ENCODE measurements around the gene PSMA5. TPM values are rescaled to one million over a fixed set of nuclear protein-coding genes. Genes with fewer than 3 reads are reported as not detected.

Gene PSMA5
- total RNA-seq, 2 experiments from 2014 or later: 192 to 210 TPM

GRCh38 chr1:109393617-109394233 is 32.5 kb downstream of the PSMA5 start:
- DNase-seq (no peak), ATAC-seq (no peak)
- no peak overlapping the region for H3K4me3 Mint-ChIP-seq
- no peaks in the 10 kb centered on the region for H3K9me3 Mint-ChIP-seq
- no peak overlapping the region for H3K27ac Mint-ChIP-seq
- intact Hi-C loops (cut with micrococcal nuclease): no loop called here
- ChIA-PET POLR2A (no interaction called here), CTCF (interaction anchor here (0.8 to 4.0 kb wide), 5 partner anchors 9 to 139 kb away, joined by 3 to 19 read pairs (median 4); partner anchors contain the start of gene PSRC1)
- no peaks in the 10 kb centered on the region for H3K36me3 Mint-ChIP-seq (ENCODE audit: low read depth)
- peaks cover 51% of the 10 kb centered on the region for H3K27me3 Mint-ChIP-seq
- no peak for TF ChIP-seq CTCF (IDR thresholded peaks at IDR 0.05)
- peaks cover 17% of the 10 kb centered on the region for H3K4me1 Mint-ChIP-seq (ENCODE audit: low read depth)

- Mint-ChIP-seq H3K27me3 (peaks cover 51% of the 10 kb centered on the region), H3K4me3 (no peak overlapping the region), H3K4me1 (ENCODE audit: low read depth) (peaks cover 14% of the 10 kb centered on the region), H3K27ac (no peak overlapping the region), H3K9me3 (no peaks in the 10 kb centered on the region), H3K36me3 (ENCODE audit: low read depth) (no peaks in the 10 kb centered on the region)
- no peak for DNase-seq
- ATAC-seq: no peak
- ChIA-PET POLR2A (interaction anchor here (1.0 kb wide), 1 partner anchor 13 kb away, joined by 3 read pairs; no protein-coding TSS in a partner anchor), CTCF (interaction anchor here (1.4 to 4.0 kb wide), 4 partner anchors 16 to 140 kb away, joined by 3 to 19 read pairs (median 4); partner anchors contain the start of gene PSRC1)
- no peak for TF ChIP-seq CTCF (IDR thresholded peaks at IDR 0.05)
- intact Hi-C loops (cut with micrococcal nuclease): no loop called here
These were observed 33.2 kb downstream of the PSMA5 start for GRCh38 chr1:109392788-109393616.

DNA sequence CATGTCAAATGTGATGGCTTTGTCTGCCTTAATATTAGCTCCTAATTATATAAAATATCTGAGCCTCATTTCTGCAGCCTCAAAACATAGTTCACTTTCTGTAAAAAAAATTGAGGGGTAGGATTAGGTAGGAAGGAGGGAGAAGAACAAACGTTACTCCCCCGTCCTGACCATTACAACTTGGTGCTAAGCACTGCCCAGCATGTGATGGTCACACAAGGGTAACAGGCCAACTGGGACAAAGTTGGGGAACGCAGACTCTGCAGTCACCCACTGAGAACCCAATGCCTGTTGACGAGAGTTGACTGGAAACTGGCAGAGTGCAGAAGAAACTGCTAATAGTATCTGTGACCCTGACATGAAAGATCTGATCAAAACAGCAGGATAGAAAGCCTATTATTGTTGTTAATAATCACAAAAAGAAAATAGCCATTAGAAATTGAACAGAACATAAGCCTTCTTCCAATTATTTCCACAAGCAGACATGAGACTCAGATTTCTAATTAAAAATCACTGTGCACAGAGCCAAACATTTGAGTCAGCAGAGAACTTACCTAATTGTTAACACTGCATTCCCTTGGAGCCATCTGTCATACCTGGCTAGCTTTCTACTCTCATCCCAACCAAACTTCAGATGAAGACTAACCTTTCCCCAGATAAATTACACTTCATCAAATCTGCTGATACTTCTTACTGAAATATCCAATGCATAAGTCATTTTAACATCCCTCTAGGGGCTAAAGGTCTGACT is 34.0 kb downstream of the PSMA5 start:
- ChIA-PET CTCF (interaction anchor here (1.0 to 4.0 kb wide), 7 partner anchors 15 to 153 kb away, joined by 3 to 19 read pairs (median 5); partner anchors contain the start of gene PSRC1), POLR2A (interaction anchor here (0.8 to 1.0 kb wide), 2 partner anchors 13 to 113 kb away, joined by 3 read pairs; no protein-coding TSS in a partner anchor)
- peaks cover 14% of the 10 kb centered on the region for H3K4me1 Mint-ChIP-seq (ENCODE audit: low read depth)
- TF ChIP-seq CTCF (IDR thresholded peaks at IDR 0.05): no peak
- H3K9me3 Mint-ChIP-seq: no peaks in the 10 kb centered on the region
- peaks cover 51% of the 10 kb centered on the region for H3K27me3 Mint-ChIP-seq
- ATAC-seq (no peak), DNase-seq (no peak)
- no peaks in the 10 kb centered on the region for H3K36me3 Mint-ChIP-seq (ENCODE audit: low read depth)
- intact Hi-C loops (cut with micrococcal nuclease): no loop called here
- no peak overlapping the region for H3K4me3 Mint-ChIP-seq
- H3K27ac Mint-ChIP-seq: no peak overlapping the region

- no peak overlapping the region for H3K27ac Mint-ChIP-seq
- ATAC-seq: no peak
- CTCF ChIA-PET: interaction anchor here (0.9 to 4.0 kb wide), 9 partner anchors 7 to 178 kb away, joined by 3 to 23 read pairs (median 4); partner anchors contain the start of genes PSRC1, SARS1 and SORT1
These were observed 34.6 kb downstream of the PSMA5 start for GRCh38 chr1:109391626-109392025.

More at GRCh38 chr1:109391626-109392025, 34.6 kb downstream of the PSMA5 start:
- no peaks in the 10 kb centered on the region for H3K9me3 Mint-ChIP-seq
- DNase-seq: no peak
- intact Hi-C loops (cut with micrococcal nuclease): no loop called here
- peaks cover 46% of the 10 kb centered on the region for H3K27me3 Mint-ChIP-seq
- POLR2A ChIA-PET: interaction anchor here (0.8 kb wide), 1 partner anchor 112 kb away, joined by 3 read pairs; no protein-coding TSS in a partner anchor
- no peak for TF ChIP-seq CTCF (IDR thresholded peaks at IDR 0.05)
- peaks cover 10% of the 10 kb centered on the region for H3K4me1 Mint-ChIP-seq (ENCODE audit: low read depth)
- no peak overlapping the region for H3K4me3 Mint-ChIP-seq
- no peaks in the 10 kb centered on the region for H3K36me3 Mint-ChIP-seq (ENCODE audit: low read depth)
